ENCODE results near the gene RELT. TPM values are rescaled to one million over a fixed set of nuclear protein-coding genes. Genes with fewer than 3 reads are reported as not detected.

RELT gene
- total and polyA plus RNA-seq, 2 donors (not counting 1 experiment from before 2014, with no cell fraction given) = 71.6 to 92.4 TPM

DNA sequence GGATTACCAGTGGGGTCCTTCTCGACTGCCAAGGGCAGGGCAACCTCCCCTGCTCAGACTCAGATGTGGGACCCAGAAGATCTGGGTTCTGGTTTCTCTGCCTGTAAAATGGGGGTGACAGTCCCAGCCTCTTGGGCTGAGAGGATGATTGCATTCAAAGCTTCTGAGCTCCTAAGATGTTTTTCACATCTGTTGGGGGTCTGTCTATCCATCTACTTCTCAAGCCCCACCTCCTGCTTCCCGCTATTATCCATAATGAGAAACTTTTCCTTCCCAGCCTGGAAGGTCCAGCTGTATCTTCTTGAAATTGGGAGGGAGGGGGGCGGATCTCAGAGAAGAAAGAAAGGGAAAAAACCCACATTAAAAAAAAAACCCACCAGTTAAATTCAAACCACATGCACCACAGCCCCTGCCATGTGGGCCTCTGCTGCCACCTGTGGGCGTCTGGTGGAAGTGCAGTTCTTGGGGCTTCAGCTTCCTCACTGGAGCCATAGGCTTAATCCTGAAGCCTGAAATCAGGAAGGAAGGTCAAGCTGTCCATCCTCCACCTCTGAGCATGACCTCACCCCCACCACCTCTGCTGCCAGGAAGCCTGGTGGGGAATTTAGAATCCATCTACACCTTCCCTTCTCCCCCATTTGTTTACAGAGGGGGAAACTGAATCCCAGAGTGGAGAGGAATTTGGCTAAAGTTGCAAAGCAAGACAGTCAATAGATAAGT, 40.8 kb upstream of the RELT start:
- Histone ChIP-seq H3K79me2 (ENCODE audit: control insufficient read depth, insufficient read depth, low read length) (no peaks in the 10 kb centered on the region), H3K27ac (ENCODE audit: low read length in 2 of 2) (no peak overlapping the region), H3K4me1 (ENCODE audit: control insufficient read depth in 2 of 2, insufficient read depth in 2 of 2, low read length in 2 of 2) (no peaks in the 10 kb centered on the region), H3K4me3 (ENCODE audit: control extremely low read depth in 1 of 5, extremely low read depth in 1 of 5, insufficient read depth in 1 of 5, low read depth in 2 of 5, low read length in 4 of 5) (no peak overlapping the region), H3K4me2 (replicated peaks; ENCODE audit: low read depth, low read length, poor library complexity, severe bottlenecking) (no peak overlapping the region), H2AFZ (ENCODE audit: insufficient read depth, low read depth, low read length, poor library complexity, severe bottlenecking) (no peak overlapping the region), H3K36me3 (replicated peaks in 1 of 2; ENCODE audit: control extremely low read depth in 1 of 2, control insufficient read depth in 1 of 2, extremely low read depth in 1 of 2, insufficient read depth in 2 of 2, low read length in 1 of 2) (no peaks in the 10 kb centered on the region), H4K20me1 (ENCODE audit: control insufficient read depth, insufficient read depth, low read length, poor library complexity, severe bottlenecking) (no peaks in the 10 kb centered on the region), H3K9ac (ENCODE audit: low read length) (no peak overlapping the region), H3K27me3 (replicated peaks in 1 of 4; ENCODE audit: control extremely low read depth in 1 of 4, control insufficient read depth in 3 of 4, insufficient read depth in 4 of 4, low read length in 3 of 4) (peaks cover 0 to 8% (median 2%) of the 10 kb centered on the region in 4 experiments), H3K9me3 (ENCODE audit: control extremely low read depth in 1 of 3, control insufficient read depth in 2 of 3, insufficient read depth in 1 of 3, low read length in 2 of 3) (no peaks in the 10 kb centered on the region)
- 0% methylated on average over 2 of the region's 4 CpGs for WGBS (ENCODE audit: insufficient coverage)
- DNase-seq = peak; percentile 81
- intact Hi-C loops (cut with micrococcal nuclease) = loop anchor here (1.0 kb wide), 2 partner anchors 40 to 150 kb away; no protein-coding TSS in a partner anchor
- no peak overlapping the region for H3K27ac Mint-ChIP-seq
- no peaks in the 10 kb centered on the region for H3K4me1 Mint-ChIP-seq
- H3K27me3 Mint-ChIP-seq = no peaks in the 10 kb centered on the region
- TF ChIP-seq, protein P1, sequence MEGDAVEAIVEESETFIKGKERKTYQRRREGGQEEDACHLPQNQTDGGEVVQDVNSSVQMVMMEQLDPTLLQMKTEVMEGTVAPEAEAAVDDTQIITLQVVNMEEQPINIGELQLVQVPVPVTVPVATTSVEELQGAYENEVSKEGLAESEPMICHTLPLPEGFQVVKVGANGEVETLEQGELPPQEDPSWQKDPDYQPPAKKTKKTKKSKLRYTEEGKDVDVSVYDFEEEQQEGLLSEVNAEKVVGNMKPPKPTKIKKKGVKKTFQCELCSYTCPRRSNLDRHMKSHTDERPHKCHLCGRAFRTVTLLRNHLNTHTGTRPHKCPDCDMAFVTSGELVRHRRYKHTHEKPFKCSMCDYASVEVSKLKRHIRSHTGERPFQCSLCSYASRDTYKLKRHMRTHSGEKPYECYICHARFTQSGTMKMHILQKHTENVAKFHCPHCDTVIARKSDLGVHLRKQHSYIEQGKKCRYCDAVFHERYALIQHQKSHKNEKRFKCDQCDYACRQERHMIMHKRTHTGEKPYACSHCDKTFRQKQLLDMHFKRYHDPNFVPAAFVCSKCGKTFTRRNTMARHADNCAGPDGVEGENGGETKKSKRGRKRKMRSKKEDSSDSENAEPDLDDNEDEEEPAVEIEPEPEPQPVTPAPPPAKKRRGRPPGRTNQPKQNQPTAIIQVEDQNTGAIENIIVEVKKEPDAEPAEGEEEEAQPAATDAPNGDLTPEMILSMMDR (IDR thresholded peaks at IDR 0.05) = peak; percentile 99
- TF ChIP-seq EZH2 (IDR thresholded peaks at IDR 0.05; ENCODE audit: borderline replicate concordance, insufficient read depth, low read depth, low read length, poor library complexity, severe bottlenecking) = no peak
- POLR2A ChIA-PET = interaction anchor here (0.7 to 0.8 kb wide), 4 partner anchors 14 to 47 kb away, joined by 3 to 4 read pairs (median 4); partner anchors contain the start of gene ARHGEF17
- H3K4me3 Mint-ChIP-seq = no peak overlapping the region
- H3K9me3 Mint-ChIP-seq (ENCODE audit: insufficient read depth) = no peaks in the 10 kb centered on the region
- CTCF ChIA-PET = interaction anchor here (0.6 to 6.5 kb wide), 42 partner anchors 10 to 893 kb away, joined by 3 to 157 read pairs (median 4); partner anchors contain the start of gene ARHGEF17
- ATAC-seq (ENCODE audit: low read depth) = peak; percentile 81

DNA sequence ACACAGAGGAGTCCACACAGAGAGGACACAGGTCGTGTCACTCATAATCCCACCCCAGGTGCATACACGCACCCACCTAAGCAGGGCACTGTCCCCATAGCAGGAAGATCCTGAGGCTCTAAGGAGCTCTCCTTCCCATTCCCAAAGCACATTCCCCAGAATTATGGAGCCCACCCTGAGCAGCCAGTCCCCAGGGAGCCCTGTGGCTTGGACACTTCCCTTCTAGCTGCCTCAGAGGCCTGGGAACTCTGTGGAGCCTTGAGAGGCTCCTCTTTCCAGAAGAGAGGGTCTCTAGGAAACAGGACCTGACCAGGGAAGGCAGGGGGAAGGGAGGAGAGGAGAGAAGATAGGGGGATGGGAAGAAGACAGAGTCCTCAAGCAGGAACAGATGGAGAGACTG, 38.4 kb upstream of the RELT start:
- Histone ChIP-seq H3K9me3 (ENCODE audit: control extremely low read depth in 1 of 3, control insufficient read depth in 2 of 3, insufficient read depth in 1 of 3, low read length in 2 of 3) (no peaks in the 10 kb centered on the region), H4K20me1 (ENCODE audit: control insufficient read depth, insufficient read depth, low read length, poor library complexity, severe bottlenecking) (no peaks in the 10 kb centered on the region), H3K27ac (ENCODE audit: low read length in 2 of 2) (no peak overlapping the region), H3K79me2 (ENCODE audit: control insufficient read depth, insufficient read depth, low read length) (no peaks in the 10 kb centered on the region), H3K36me3 (replicated peaks in 1 of 2; ENCODE audit: control extremely low read depth in 1 of 2, control insufficient read depth in 1 of 2, extremely low read depth in 1 of 2, insufficient read depth in 2 of 2, low read length in 1 of 2) (no peaks in the 10 kb centered on the region), H3K27me3 (replicated peaks in 1 of 4; ENCODE audit: control extremely low read depth in 1 of 4, control insufficient read depth in 3 of 4, insufficient read depth in 4 of 4, low read length in 3 of 4) (peaks cover 0 to 8% (median 2%) of the 10 kb centered on the region in 4 experiments), H3K9ac (ENCODE audit: low read length) (no peak overlapping the region), H3K4me2 (replicated peaks; ENCODE audit: low read depth, low read length, poor library complexity, severe bottlenecking) (no peak overlapping the region), H3K4me1 (ENCODE audit: control insufficient read depth in 2 of 2, insufficient read depth in 2 of 2, low read length in 2 of 2) (no peaks in the 10 kb centered on the region), H3K4me3 (ENCODE audit: control extremely low read depth in 1 of 5, extremely low read depth in 1 of 5, insufficient read depth in 1 of 5, low read depth in 2 of 5, low read length in 4 of 5) (no peak overlapping the region), H2AFZ (ENCODE audit: insufficient read depth, low read depth, low read length, poor library complexity, severe bottlenecking) (no peak overlapping the region)
- intact Hi-C loops (cut with micrococcal nuclease) = no loop called here
- DNase-seq (no peak), ATAC-seq (ENCODE audit: low read depth) (no peak)
- H3K9me3 Mint-ChIP-seq (ENCODE audit: insufficient read depth) = no peaks in the 10 kb centered on the region
- 77% methylated on average over 2 of the region's 2 CpGs for WGBS (ENCODE audit: insufficient coverage)
- no peak overlapping the region for H3K4me3 Mint-ChIP-seq
- no peaks in the 10 kb centered on the region for H3K4me1 Mint-ChIP-seq
- ChIA-PET CTCF (interaction anchor here (0.7 to 6.5 kb wide), 7 partner anchors 13 to 152 kb away, joined by 3 to 157 read pairs (median 16); partner anchors contain the start of gene ARHGEF17), POLR2A (interaction anchor here (0.7 kb wide), 2 partner anchors 44 to 99 kb away, joined by 5 to 7 read pairs; no protein-coding TSS in a partner anchor)
- no peak overlapping the region for H3K27ac Mint-ChIP-seq
- H3K27me3 Mint-ChIP-seq = no peaks in the 10 kb centered on the region
- no peak for TF ChIP-seq EZH2 (IDR thresholded peaks at IDR 0.05; ENCODE audit: borderline replicate concordance, insufficient read depth, low read depth, low read length, poor library complexity, severe bottlenecking)
- TF ChIP-seq, protein P1 (IDR thresholded peaks at IDR 0.05) = no peak
